NCI-H2029 treated with DMSO at 0.1 percent for 48 hours (cell line): ENCODE measurements around the gene TRIM29.
"Not testable (repeated sequence)": the region's sequence is repeated elsewhere in the genome, so short reads cannot be mapped to it uniquely, and the experiment has no call there.

Experiments
- DNase-seq: peaks from one replicate; lab custom pipeline; 2025; lab: John Stamatoyannopoulos, UW

TRIM29 gene

DNA sequence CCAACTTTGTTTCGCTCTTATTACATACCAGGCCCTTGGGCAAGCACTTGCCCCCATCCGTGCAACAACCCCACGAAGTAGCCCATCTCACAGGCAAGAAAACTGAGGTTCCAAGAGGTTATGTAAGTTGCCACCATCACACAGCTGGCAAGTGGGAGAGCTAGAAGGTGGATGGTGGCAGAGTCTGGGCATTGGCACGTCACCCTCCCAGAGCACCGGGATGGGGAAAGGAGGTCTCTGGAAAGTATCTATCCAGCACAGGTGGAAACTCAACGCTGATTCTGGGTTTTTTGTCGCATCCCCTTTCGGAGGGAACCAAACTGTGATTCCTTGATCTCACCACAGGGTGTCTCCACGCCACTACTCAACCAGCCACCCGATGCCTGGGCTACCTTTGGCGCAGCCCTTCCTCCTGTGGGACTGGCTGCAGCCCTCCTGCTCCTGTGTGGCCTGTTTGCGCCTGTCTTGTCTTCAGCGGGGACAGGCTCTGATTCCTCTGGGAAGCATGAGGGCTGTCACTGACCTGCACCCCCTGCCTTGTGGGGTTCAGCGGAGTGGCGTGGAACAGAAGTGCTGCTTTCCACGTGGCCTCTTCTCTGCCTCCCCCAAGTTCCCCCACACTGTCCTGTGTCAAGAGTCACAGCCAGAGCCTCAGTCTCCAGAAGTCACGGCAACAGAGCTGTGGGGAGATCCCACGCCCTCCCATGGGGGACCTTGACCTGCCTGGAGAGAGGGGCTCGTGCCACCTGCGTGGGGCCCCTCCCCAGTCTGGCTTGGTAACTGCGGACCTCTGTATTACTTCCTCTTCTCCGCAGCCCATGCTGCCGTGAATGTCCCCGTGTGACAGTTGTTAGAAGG, 34.4 kb upstream of the TRIM29 start:
- peak; percentile 36 for DNase-seq

DNA sequence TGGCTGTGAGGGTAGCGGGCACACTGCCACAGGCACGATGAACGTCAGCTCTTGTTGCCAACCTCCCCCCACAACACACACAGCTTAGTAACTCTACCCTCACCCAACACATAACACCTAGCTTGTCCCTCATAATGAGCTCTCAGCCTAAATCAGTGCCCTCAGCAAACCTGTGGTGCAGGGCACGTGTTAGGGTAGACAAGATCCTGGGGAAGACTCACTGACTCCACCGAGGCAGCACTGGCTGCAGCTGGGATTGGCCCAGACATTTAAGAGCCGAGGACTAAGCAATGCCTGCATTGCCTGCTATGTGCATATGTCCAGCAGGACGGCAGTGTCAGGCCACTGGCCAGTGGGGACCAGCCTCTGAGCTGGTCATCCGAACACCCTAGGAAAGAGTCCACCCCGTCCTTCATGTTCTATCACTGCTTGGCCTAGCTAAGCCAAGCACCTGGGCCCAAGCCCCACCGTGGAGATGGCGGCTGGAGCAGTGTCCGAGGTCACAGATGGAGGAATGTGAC, 32.9 kb upstream of the TRIM29 start:
- no peak for DNase-seq

DNA sequence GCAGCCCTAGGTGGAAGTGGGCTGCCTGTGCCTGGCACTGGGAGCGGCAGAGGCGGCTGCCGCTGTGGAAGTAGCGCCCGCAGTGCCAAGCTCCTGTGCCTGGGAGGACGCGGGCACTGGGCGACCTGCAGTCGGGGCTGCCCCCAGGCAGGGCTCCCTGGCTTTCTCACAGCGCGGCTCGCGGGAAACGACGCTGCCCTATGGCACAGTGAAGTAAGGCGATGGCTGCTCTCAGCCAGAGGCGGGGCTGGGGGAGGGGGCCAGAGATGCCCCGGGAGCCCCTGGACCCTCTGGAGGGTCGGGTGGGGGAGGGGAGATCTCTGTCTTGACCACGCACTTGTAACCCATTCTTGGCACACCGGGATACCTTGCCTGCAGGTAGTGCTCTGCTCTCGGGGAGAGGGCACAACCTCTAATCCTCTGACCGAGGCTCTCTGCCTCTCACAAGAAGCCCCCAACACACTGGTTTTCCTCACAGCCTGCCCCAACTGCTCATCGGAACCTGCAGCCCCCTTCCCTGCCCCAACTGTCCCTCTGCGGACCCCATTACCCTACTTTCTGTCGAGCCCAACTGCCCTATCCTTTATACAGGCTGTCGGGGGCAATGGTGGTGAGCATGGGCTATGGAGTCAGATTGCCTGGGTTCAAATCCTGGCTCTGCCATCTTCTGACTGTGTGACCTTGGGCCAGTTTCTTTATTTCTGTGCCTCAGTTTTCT, 32.2 kb upstream of the TRIM29 start:
- no peak for DNase-seq

DNA sequence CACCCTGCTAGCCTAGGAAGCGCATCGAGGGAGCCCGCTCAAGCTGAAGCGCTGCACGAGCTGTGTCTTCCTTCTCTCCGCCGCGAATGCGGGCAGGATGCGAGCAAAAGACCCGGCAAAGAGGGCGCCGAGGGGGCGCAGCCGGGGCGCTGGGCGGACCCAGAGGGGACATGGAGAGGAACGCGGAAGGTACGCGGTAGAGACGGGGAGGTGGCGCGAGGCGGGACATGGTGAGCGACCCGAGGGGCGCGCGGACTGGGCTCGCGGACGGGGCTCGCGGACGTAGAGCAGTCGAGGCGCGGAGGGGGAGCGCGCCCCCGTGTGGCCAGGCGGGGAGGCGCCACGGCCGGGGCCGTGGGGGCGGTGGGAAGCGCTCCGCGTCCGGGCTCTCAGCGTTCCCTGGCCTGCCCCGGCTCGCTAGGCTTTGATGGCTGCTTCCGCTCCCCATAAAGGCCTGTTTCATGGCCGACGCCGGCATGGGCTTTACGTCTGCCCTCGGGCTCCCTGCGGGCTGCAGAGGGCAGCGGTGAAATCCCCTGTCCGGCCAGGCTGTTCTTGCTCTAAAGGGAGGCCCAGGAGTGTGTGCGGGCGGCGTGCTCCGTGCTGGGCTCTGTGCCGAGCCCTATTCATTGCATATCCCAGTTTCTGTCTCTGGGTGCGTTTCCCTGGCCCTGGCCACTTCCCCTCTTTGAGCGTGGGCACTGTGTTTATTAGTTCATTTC, 31.2 kb upstream of the TRIM29 start:
- no peak for DNase-seq

DNA sequence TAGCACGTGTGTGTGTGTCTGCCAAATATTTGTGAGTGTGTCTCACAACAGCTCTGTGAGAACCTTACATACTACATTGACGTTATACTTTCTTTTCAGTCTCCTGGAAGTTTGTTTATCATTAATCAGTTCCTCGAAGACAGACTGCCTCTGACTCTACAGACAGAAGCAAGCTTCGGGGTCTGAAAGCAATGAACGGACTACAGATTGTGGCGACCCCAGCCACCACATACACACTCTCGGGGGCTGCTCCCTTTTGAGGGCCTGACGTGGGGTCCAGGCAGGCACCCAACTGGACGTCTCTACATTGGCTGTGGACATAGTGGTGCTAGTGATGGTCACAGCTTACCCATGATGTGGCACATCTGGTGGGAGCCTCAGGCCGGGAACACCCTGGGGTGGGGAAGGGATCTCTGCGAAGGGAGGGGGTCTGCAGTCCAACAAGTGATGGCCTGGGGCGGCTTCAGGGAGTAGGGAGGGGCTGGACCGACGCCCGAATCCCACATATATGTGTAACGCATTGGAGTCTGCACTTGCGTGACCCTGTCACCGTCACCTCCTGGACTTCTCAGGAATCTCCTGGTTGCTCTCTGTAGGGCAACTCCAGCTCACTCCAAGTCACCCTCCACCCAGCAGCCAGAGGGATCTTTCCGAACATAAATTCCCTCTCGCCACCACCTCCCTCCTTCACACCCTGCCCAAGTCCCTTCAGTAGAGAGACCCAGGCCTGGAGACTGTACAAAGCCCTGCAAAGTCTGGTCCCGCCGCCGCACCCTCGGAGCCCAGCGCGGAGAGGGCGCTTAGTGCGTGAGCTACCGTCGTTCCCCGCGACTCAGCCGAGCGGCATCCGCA, 30.4 kb upstream of the TRIM29 start:
- DNase-seq: no peak

DNA sequence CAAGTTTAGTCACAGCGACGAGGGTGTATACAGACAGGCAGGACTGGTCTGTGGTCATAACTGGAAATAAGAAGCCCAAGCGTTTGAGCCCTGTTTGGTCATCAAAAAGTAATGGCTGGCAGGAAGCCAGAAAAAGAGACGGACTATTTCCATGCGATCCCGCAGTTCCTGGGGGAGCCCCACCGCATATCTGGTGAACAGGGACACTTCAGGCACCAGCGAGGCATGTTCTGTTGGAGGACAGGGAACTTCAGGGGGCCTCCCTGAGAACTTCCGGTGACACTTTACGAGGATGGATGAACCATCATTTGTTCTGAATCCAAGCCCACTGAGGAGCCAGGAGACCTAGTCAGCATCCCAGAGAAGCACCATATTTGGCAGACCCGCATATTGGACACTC, 29.7 kb upstream of the TRIM29 start:
- DNase-seq: no peak

DNA sequence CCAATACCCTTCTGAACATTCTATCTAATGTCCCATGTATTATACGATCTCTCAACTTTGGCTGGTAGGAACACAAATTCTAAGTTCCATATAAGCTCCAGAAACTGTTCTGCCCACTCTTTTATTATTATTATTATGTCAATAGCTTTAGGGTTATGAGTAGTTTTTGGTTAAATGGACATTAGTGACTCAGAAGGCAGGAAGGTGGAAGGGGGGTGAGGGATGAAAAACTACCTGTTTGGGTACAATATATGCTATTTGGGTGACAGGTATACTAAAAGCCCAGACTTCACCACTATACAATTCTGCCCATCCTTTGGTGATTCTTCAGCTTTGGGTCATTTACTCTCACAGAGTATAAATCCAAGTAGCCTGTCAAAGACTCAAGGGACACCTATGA, 22.5 kb upstream of the TRIM29 start:
- no peak for DNase-seq

DNA sequence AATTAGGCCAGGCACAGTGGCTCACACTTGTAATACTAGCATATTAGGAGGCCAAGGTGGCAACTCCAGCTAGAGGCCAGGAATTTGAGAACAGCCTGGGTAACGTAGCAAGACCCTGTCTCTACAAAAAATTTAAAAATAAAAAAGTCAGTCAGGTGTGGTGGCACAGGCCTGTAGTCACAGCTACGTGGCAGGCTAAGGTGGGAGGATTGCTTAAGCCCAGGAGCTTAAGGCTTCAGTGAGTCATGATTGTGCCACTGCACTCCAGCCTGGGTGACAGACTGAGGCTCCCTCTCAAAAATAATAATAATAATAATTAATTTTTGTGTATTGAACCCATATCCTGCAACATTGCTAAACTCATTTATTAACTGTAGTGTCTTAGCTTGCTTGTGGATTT, 15.3 kb upstream of the TRIM29 start:
- no peak for DNase-seq

DNA sequence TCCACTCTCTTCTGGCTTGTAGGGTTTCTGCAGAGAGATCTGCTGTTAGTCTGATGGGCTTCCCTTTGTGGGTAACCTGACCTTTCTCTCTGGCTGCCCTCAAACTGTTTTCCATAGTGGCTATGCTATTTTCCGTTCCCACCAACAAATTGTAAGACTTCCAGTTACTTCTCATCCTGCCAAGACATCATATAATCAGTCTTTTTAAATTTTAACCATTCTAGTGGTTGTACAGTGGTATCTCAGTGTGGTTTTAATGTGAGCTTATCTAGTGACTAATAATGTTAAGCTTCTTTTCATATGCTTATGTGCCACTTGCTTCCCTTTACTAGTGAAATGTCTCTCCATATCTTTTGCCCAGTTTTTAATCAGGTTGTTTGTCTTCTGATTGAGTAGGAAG, 13.6 kb upstream of the TRIM29 start:
- DNase-seq: no peak

DNA sequence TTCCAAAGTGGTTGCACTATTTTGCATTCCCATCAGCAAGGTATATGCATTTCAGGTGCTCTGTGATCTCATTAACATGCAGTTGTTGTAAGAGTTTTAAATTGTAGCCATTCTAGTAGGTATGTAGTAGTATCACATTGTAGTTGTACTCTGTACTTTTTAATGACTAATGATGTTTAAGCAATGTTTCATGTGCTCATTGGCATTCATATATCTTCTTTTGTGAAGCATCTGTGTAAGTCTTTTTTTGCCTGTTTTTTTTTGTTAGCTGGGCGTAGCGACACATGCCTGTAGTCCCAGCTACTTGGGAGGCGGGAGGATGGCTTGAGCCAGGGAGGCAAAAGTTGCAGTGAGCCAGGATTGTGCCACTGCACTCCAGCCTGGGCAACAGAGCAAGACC, 11.3 kb upstream of the TRIM29 start:
- DNase-seq: no peak

DNA sequence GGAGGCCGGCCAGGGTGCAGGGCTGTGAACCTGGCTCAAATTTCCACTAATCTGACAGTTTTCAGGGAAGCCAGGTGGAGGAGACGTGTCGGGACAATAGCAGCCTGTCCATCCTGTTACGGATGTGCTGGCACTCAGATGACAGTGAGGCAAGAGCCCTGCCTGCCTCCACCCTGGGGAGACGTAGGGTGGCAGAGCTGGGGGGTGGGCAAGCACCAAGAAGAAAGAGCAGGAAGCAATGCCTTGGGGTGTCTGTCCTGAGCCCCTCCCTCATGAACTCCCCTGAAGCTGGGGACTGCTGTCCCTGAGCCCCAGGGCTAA, 10.0 kb upstream of the TRIM29 start:
- no peak for DNase-seq

DNA sequence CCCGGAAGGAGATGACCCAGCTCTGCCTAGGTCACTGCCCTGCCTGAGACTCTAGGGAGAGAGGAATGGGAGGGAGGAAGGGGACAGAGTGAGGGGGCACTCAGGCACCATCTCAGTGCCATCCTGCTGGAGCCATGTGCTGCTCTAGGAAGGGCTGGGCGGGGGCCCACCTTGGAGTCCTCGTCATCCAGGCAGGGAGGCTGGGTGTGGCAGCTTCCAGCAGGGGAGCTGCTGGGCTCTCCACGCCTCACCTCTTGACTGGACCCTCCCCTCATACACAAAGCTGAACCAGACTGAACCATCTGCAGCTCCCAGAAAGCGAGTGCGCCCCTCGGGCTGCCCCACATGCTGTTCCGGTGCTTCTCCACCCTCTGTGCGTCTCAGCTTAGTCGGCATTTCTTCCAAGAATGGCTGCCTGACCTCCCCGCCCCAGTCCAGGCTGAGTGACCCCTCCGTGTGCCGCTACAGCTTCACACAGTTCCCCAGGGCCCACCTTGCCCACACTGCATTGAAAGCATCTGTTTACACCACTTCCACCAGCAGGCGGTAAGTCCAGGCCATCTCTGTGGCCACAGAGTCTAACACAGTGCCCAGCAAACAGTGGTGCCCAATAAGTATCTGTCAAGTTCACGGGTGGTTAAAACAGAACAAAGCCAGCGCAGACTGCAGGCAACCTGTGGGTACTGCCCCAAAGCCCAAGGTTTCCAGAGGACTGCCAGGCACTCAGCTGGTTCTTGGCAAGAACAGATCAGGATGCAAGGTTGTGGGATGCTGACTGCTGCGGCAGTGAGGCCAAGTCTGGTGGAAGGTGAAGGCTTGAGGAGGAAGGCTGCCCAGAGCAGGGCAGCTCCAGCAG, 9.4 kb upstream of the TRIM29 start:
- no peak for DNase-seq

DNA sequence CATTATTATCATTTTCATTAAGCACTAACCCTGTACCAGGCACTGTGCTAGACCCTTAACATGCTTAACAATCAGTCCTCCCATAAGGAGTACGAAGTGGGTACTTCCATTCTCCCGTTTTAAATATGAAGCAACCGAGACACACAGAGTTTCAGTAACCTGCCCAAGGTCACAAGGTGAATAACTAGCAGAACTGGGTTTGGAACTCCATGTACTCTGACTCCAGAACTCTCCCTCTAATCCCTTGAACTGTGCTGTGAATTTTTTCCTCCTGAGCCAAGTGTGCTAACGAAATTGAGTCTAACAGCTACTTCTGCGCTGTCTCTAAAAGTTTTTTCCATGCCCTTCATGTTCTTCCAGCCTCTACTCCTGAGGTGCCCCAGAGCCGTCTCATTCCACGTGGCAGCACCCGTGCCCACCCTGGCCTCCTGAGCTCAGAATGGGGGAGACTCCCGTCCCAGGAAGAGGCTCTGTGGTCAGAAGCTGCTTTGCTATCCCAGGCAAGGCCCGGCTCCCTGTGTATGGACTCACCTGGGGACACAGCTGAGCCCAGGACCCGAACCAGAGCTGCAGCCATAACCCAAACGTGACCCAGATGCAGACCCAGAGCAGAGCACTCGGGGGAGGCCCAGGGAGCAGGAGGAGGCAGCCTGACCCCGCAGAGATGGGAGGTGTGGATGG, 8.6 kb upstream of the TRIM29 start:
- no peak for DNase-seq

DNA sequence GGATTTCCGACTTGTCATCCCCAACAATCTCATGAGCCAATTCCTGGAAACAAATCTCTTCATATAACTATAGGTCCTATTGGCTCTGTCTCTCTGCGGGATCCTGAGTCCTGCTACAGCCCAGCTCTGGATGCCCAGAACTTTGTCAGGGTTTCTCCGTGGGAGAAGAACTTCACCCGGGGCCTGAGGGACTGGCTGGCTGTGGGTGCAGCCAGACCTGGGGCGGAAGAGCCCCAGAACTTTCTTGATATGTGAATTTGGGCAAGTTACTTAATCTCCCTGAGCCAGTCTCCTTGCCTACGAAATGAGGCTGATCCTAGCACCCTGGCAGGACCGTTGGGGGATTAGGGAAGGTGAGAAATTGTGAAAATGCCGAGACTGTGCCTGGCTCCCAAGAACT, 6.6 kb upstream of the TRIM29 start:
- no peak for DNase-seq

DNA sequence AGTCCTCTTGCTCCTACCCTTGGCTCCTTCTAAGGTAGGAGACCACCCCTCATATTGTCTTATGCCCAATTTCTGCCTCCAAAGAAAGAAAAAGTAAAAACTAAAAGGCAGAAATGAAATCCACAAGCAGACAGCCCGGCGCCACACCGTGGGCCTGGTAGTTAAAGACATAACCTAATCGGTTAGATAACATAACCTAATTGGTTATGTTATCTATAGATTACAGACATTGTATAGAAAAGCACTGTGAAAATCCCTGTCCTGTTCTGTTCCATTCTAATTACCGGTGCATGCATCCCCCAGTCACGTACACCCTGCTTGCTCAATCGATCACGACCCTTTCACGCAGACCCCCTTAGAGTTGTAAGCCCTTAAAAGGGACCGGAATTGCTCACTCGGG, 5.6 kb upstream of the TRIM29 start:
- not testable (repeated sequence) for DNase-seq

DNA sequence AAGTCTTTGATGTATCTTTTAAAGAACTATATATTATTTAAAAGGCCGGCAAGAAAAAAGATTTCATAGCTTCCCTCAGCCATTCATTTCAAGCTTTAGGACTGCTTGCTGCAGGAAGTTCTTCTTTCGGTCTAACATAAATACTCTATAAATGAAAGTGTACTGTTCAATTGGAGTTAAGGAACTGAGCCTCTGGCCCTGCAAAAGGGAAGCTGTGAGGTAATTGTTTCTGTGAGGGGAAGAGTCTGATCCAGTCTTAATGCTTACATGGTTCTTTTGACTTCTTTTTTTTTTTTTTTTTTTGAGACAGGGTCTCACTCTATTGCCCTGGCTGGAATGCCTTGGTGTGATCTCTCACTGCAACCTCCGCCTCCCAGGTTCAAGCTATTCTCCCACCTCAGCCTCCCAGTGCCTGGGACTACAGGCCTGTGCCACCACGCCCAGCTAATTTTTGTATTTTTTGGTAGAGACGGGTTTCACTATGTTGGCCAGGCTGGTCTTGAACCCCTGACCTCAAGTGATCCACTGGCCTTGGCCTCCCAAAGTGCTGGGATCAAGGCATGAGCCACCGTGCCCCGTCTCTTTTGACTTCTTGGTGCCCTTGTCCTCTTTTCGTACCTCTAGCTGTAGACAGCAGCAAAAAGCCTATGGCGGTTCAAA, 4.7 kb upstream of the TRIM29 start:
- DNase-seq: no peak

DNA sequence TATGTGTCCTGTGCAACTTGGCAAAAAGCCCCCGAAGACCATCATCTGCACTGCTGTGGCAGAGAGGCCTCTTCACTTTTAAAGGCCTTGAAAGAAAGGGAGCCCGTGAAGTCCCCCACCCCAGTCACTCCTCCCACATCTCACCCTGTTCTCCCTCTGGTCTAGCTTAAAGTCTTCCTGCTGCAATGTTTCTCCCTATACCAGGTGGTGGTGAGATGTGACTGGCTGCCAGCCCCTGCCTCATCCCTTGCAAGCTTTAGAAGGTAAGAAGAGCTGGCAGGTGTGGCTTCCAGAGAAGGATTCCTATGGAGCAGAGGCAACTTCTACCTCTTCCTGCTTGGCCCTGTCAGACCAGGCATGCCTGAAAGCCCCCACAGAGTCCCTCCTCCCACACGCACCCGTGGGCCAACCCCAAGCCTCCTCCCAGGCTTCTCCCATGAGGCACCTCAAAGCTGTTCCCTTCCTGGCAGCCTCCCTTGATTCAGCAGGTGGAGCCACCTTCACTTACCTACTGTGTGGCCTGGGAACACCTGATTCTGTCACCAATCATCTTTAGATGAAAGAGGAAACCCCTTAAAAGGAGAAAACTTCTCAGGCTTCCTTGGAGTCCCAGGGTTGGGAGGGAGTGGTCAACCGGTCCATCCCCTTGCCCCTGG, 4.0 kb upstream of the TRIM29 start:
- DNase-seq: no peak

DNA sequence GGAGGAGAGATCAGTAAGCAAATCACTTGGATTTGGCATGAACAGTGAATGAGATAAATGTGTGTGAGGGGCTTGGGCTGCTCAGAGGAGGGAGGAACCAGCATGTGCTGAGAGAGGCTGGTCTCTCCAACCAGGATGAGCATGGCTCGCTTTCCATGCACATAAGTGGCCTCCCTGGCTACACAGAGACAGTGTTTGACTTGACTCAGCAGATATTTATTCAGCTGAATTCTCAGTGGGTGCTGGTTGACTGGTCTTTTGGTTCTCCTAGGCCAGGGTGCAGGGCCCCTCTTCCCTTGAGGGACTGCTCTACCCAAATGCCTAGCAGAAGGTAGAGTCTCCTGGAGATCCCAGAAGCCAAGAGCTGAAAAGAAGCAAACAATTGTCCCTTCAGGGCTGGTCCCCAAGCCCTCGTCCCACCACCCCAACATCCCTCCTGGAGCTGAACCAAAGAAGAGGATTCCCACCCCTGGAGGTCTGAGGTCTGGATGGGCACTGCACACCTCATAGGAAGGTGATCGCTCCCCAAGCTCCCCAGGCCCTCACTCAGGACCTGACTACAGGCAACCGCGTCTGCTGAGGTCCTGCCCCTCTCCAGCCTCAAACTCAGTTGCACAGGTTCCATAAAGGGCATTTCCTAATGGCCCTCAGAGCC, 3.3 kb upstream of the TRIM29 start:
- DNase-seq: no peak
